Mesothelial cell of epicardium (in vitro differentiated cells): Measurements from ENCODE around the gene PEX3. TPM values are rescaled to one million over a fixed set of nuclear protein-coding genes. Genes with fewer than 3 reads are reported as not detected.

Experiments used
- DNase-seq, 2 experiments: peaks; one replicate each; pipeline ENCODE4 v3.0.0; 2021; ENCODE audit warnings: low spot score in 2 of 2; ENCODE audit not compliant: unreplicated experiment in 2 of 2
- H3K27ac Mint-ChIP-seq: 2 replicates; pipeline ENCODE4 v1.8.0; 2021; ENCODE audit warnings: mixed read lengths
- H3K27me3 Mint-ChIP-seq: 2 replicates; pipeline ENCODE4 v1.8.0; 2021; ENCODE audit warnings: low read depth, mixed read lengths
- H3K36me3 Mint-ChIP-seq: 2 replicates; pipeline ENCODE4 v1.8.0; 2021; ENCODE audit warnings: mixed read lengths
- H3K4me1 Mint-ChIP-seq: 2 replicates; pipeline ENCODE4 v1.8.0; 2021; ENCODE audit warnings: mixed read lengths
- H3K4me3 Mint-ChIP-seq: 2 replicates; pipeline ENCODE4 v1.8.0; 2021; ENCODE audit warnings: mild to moderate bottlenecking, moderate library complexity, mixed read lengths
- H3K9me3 Mint-ChIP-seq: 2 replicates; pipeline ENCODE4 v1.8.0; 2021; ENCODE audit warnings: mixed read lengths
- total RNA-seq: library from RNA; stranded (reverse); gene quantifications from 3 replicates; pipeline ENCODE4 v1.2.1, GENCODE V29; 2021
- TF ChIP-seq, protein P1 (sequence below): fragments of 200-600 bp; sonication (generic); IDR thresholded peaks from one replicate; pipeline ENCODE4 v1.5.0; 2021; ENCODE audit warnings: antibody characterized with exemption; ENCODE audit not compliant: unreplicated experiment

The PEX3 gene
- total RNA-seq, 1 donor from 2014 or later = 20.8 TPM

DNA sequence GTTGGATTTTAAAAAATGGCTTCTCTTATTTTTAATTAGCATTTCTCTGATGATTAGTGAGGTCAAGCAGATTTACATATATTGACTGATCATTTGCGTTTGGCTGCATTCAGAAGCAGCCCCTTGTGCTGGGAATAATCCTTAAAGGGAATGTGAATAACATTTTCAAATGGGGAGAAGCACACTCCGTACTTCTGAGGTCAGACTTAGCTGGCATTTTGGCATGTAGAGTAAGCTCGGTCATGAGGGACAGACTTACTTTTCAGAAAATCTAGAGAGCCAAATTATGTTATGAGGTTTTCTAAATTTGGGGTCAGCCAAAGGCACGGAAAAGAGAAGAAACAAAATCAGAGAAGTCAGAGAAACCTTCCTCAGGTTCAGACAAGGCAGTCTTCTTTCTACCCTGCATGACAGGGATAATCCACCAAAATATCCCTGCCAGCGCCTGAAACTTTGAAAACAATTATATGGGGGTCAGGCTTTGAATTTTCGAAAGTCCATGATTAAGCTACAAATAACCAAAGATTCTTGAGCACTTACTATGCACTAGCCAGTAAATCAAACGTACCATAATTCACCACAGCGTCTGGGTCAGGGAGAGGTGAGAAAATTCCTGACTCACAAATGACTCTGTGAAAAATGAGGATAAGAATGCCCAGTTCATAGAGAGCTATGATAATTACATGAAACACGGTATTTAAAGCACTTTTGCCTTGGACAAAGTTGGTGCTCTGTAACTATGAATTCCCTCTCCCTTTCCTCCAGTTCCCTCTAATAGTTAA is 45.0 kb upstream of the PEX3 start:
- Mint-ChIP-seq H3K36me3 (no peaks in the 10 kb centered on the region), H3K4me1 (peaks cover 23% of the 10 kb centered on the region), H3K9me3 (no peaks in the 10 kb centered on the region), H3K27me3 (no peaks in the 10 kb centered on the region), H3K4me3 (no peak overlapping the region), H3K27ac (no peak overlapping the region)
- TF ChIP-seq, protein P1, sequence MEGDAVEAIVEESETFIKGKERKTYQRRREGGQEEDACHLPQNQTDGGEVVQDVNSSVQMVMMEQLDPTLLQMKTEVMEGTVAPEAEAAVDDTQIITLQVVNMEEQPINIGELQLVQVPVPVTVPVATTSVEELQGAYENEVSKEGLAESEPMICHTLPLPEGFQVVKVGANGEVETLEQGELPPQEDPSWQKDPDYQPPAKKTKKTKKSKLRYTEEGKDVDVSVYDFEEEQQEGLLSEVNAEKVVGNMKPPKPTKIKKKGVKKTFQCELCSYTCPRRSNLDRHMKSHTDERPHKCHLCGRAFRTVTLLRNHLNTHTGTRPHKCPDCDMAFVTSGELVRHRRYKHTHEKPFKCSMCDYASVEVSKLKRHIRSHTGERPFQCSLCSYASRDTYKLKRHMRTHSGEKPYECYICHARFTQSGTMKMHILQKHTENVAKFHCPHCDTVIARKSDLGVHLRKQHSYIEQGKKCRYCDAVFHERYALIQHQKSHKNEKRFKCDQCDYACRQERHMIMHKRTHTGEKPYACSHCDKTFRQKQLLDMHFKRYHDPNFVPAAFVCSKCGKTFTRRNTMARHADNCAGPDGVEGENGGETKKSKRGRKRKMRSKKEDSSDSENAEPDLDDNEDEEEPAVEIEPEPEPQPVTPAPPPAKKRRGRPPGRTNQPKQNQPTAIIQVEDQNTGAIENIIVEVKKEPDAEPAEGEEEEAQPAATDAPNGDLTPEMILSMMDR = no peak
- no peak for DNase-seq

DNA sequence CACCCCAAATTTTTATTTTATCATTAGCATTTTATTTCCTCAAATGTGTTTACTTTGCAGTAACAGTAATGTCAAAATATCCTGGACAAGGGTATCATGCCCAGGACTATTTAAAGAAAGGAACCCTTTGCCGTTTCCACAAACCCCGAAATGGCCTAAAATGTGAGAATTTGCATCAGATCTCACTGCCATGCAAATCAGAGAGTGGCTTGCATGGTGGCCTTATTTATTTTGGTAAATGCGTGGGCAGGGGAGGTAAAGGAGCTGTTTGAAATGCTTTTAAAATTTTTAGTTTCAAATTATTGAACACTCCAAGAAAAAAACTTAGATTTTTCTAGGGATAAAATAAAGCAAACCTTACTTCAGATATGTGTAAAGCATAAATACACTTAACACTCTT is 43.9 kb upstream of the PEX3 start:
- TF ChIP-seq, protein P1 = no peak
- no peak overlapping the region for H3K4me3 Mint-ChIP-seq
- H3K27me3 Mint-ChIP-seq = no peaks in the 10 kb centered on the region
- H3K27ac Mint-ChIP-seq = no peak overlapping the region
- no peaks in the 10 kb centered on the region for H3K9me3 Mint-ChIP-seq
- H3K4me1 Mint-ChIP-seq = peaks cover 18% of the 10 kb centered on the region
- no peak for DNase-seq
- H3K36me3 Mint-ChIP-seq = no peaks in the 10 kb centered on the region

DNA sequence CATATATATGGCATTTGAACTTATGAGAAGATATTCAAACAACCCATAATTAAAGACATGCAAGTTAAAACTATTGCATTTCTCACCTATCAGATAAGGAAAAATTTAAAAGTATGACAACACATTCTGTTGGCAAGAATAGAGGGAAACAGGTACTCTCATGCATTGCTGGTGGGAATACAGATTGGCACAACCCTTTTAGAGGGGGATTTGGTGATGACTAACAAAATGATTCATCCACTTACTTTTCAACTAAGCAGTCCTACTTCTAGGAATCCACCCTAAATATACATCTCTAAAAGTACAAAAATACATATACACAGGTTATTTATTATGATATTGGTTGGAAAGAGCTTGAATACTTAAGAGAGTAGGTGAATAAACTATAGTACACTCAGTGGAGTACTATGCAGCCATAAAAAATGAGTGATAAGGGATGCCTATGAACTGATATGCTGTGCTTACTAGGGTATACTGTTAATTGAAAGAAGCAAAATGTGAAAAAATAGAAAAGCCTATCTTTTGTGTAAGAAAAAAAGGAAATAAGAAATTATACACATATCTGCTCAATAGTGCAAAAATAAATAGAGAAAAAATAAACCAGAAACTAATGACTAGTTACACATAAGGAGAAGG is 42.3 kb upstream of the PEX3 start:
- TF ChIP-seq, protein P1 = no peak
- H3K27me3 Mint-ChIP-seq = no peaks in the 10 kb centered on the region
- H3K4me1 Mint-ChIP-seq = peaks cover 14% of the 10 kb centered on the region
- no peak for DNase-seq
- H3K36me3 Mint-ChIP-seq = no peaks in the 10 kb centered on the region
- H3K9me3 Mint-ChIP-seq = no peaks in the 10 kb centered on the region
- H3K27ac Mint-ChIP-seq = no peak overlapping the region
- no peak overlapping the region for H3K4me3 Mint-ChIP-seq

DNA sequence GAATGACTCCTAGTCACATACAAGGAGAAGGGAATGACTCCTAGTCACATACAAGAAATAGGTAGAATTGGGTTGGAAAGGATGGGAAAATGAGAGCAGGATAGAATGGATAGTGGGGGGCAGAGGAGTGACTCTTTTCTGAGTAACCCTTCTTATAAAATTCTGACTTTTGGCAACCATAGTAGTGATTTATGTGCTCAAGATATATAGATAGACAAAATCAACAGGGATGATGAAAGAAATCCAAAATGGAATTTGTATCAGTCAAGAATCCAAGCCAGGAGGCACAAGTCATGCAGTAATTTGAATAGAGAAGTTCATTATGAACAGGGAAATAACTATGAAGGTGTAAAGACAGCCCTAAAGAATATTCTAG is 41.8 kb upstream of the PEX3 start:
- Mint-ChIP-seq H3K36me3 (no peaks in the 10 kb centered on the region), H3K27me3 (no peaks in the 10 kb centered on the region), H3K27ac (no peak overlapping the region), H3K4me3 (no peak overlapping the region), H3K9me3 (no peaks in the 10 kb centered on the region), H3K4me1 (peaks cover 14% of the 10 kb centered on the region)
- DNase-seq = no peak
- TF ChIP-seq, protein P1 = no peak

DNA sequence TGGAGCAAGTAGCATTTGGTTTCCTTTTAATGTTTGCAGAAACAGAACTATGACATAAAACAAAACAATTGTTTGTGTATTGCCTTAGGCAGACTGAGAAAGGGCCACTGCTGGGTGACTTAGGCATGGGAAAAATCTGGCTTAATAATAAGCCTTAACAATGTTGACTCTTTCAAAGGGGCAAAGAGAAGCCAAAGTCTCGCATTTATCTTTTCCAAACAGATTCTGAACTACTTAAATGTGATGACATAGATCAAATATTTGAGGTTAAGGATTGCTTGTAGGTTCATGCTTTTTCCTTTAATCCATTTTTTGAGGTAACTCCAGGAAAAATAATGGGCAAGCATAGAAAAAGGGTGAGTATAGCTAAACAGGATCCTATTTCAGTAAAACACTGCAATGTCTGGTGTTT is 39.7 kb upstream of the PEX3 start:
- no peak overlapping the region for H3K27ac Mint-ChIP-seq
- peaks cover 8% of the 10 kb centered on the region for H3K4me1 Mint-ChIP-seq

More for the DNA sequence above, 39.7 kb upstream of the PEX3 start:
- Mint-ChIP-seq H3K9me3 (peaks cover 2% of the 10 kb centered on the region), H3K27me3 (no peaks in the 10 kb centered on the region), H3K36me3 (no peaks in the 10 kb centered on the region), H3K4me3 (no peak overlapping the region)
- TF ChIP-seq, protein P1 = no peak
- DNase-seq = no peak
